ENCODE results near the gene LMF2.
"Not testable (repeated sequence)": the region's sequence is repeated elsewhere in the genome, so short reads cannot be mapped to it uniquely, and the experiment has no call there.

The LMF2 gene

GRCh38 chr22:50507421-50507990 is at the start of gene LMF2:
LMF2 (minus strand) TSS chr22:50507702; CDS start chr22:50507675, 27 bp downstream.
- DNase-seq = peak in 1 of 2 experiments; percentile 36

DNA sequence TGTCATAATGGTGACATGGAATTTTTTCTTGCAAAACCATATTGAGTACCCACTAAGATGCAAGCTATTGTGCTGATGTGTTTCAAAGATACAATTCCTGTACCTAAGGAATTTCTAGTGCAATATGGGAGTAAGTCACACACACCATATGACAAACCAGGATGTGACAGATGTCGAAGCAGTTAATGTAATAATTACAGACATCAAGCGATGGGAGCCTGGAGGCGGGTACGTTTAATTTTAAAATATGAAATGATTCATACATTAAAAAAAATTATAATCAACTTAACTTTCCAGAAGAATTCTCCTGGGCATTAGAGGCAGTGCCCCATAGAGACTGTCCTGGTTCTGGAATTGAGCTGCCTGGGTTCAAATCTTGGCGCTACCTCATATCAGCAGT is 49.2 kb upstream of the LMF2 start:
- no peak for DNase-seq

GRCh38 chr22:50553310-50553709 is 45.8 kb upstream of the LMF2 start:
- no peak for DNase-seq

- no peak for DNase-seq
These were observed 43.8 kb upstream of the LMF2 start for GRCh38 chr22:50551160-50551752.

DNA sequence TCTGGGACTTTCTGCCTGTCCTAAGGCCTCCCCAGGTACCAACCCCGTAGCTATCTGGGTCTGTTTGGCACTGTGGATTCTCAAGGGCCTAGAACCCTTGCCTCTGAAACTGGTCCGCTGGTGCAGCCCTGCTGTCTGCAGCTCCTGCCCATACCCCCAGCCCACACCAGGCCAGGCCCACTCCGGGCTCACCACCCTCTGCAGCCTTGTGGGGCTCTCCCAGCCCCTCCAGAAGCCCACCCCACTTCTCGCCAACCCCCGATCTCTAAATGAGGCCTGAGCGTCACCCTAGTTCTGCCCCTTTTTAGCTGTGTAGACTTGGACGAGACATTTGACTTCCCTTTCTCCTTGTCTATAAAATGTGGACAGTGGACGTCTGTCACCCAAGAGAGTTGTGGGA is 42.9 kb upstream of the LMF2 start:
- no peak for DNase-seq

DNA sequence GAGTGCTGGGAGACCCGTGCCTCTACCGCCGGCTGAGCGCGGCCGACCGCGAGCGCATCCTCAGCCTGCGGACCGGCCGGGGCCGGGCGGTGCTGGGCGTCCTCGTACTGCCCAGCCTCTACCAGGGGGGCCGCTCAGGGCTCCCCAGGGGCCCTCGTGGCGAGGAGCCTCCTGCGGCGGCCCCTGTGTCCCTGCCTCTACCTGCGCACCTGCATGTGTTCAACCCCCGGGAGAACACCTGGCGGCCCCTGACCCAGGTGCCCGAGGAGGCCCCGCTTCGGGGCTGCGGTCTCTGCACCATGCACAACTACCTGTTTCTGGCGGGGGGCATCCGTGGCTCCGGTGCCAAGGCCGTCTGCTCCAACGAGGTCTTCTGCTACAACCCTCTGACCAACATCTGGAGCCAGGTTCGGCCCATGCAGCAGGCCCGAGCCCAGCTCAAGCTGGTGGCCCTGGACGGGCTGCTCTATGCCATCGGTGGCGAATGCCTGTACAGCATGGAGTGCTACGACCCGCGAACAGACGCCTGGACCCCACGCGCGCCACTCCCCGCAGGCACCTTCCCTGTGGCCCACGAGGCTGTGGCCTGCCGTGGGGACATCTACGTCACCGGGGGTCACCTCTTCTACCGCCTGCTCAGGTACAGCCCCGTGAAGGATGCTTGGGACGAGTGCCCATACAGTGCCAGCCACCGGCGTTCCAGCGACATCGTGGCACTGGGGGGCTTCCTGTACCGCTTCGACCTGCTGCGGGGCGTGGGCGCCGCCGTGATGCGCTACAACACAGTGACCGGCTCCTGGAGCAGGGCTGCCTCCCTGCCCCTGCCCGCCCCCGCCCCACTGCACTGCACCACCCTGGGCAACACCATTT is 41.7 kb upstream of the LMF2 start:
- no peak for DNase-seq

- DNase-seq = no peak
These were observed 40.8 kb upstream of the LMF2 start for GRCh38 chr22:50548040-50548920.

DNA sequence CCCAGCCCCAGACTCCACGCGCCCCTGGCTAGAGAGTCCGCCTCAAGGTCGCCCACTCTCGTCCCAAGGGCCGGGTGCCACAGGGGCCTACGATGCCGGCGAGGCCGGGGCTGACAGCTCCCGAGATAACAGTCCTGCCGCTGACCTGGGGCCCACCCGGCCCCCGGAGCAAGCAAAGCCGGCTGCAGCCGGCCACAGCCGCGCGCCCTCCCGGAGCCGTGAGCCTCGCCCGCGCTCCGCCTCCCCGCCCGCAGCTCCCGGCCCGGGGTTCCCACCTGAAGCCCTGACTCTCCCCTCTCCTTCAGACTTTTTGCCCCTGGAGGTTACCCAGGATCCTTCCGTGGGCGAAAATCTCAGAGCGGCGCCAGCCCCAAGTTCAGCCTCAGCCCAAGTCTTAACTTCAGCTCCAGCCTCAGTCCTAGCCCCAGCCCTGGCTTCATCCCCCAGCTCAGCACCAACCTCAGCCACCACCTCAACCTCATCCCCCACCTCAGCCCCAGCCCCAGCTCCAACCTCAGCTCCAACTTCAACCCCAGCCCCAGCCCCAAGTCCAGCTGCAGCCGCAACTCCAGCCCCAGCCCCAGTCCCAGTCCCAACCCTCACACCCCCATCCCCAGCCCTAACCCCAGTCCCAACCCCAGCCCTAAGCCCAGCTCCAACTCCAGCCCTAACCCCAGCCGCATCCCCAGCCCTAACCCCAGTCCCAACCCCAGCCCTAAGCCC is 39.9 kb upstream of the LMF2 start:
- DNase-seq = no peak

- DNase-seq = no peak
These were observed 39.1 kb upstream of the LMF2 start for GRCh38 chr22:50546326-50547262.

GRCh38 chr22:50545522-50546325 is 38.2 kb upstream of the LMF2 start, which contains the start of gene KLHDC7B:
KLHDC7B (plus strand) TSS chr22:50545899; CDS start chr22:50546244, 345 bp downstream.
- no peak for DNase-seq

GRCh38 chr22:50544746-50545253 is 37.3 kb upstream of the LMF2 start:
- no peak for DNase-seq

DNA sequence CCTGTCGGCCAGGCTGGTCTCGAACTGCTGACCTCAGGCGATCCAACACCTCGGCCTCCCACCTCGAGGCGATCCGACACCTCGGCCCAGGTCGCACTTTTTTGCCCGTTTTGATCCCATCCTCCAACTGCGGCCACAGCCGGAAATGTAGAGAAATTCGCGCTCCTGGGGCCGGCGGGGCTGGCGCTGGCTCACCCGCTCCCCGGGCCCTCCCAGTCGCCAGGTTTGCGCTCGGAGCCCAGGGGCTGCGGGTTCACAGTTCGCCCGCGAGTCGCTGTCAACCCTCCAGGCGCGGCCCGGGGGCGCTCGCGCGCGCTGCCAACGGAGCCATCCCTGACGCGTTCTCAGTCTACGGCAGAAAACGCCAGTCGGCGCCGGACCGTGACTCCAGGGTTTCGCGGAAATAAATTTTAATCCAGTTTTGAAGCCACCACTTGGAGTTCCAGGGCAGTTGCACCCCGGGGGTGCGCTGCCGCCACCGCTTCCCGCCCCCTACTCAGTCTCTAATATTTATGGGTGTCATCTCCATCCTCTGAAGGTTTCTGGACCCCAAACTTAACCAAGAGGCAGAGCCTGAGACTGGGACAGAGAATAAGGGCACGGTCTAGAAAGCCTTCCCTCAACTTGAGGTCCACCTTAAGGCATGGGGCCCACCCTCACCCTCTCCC is 36.7 kb upstream of the LMF2 start:
- no peak for DNase-seq

- DNase-seq = no peak
These were observed 35.0 kb upstream of the LMF2 start for GRCh38 chr22:50542416-50542927.

DNA sequence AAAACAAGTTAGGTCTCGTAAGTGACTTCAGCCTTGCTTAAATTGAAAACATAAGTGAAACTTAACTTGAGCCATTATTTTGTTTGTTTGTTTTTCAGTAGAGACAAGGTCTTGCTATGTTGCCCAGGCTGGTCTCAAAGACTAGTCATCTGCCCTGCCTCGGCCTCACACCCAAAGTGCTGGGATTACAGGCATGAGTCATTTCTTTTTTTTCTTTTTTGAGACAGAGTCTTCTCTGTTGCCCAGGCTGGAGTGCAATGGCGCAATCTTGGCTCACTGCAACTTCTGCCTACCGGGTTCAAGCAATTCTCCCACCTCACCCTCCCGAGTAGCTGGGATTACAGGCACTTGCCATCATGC is 34.1 kb upstream of the LMF2 start:
- not testable (repeated sequence) for DNase-seq

GRCh38 chr22:50540381-50540780 is 32.9 kb upstream of the LMF2 start:
- DNase-seq = no peak

DNA sequence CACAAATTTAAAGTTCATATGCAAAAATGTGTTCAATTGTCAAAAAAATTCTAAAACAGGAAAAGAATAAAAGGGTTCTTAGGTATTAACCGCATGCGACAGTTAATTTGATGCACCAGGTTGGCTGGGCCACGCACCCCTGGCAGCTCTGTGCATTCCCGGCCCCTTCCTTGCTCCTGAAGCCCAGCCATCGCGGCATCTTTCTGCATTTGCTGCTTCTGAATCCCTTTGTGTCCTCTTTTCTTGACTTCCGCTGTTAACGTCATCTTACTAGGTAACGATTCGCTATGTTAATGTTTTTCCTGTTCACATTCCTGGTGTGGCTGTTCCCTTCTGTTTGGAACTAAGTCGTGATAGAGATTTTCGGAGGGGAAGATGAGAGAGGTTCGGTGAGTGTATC is 30.3 kb upstream of the LMF2 start:
- no peak for DNase-seq

GRCh38 chr22:50536226-50536625 is 28.7 kb upstream of the LMF2 start:
- no peak for DNase-seq

DNA sequence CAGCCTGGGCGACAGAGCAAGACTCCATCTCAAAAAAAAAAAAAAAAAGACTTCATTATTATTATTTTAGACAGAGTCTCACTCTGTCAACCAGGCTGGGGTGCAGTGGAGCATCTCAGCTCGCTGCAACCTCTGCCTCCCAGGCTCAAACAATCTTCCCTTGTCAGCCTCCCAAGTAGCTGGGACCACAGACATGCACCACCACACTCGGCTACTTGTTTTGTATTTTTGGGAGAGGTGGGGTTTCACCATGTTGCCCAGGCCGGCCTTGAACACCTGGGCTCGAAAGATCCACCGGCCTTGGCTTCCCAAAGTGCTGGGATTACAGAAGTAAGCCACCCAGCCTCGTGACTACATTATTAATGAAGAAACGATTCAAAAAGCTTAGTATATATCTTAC is 27.6 kb upstream of the LMF2 start:
- DNase-seq = no peak
